Heart left ventricle (tissue), 13 donors: Measurements from ENCODE around the gene PTPRM.

Experiments
- CTCF ChIP-seq, 12 donors: fragments of 200-600 bp; sonication (generic) in 4 of 12; IDR thresholded peaks; one replicate each; pipeline versions ENCODE4 v1.5.0 to v1.8.0; 2018 to 2022; ENCODE audit warnings: antibody characterized with exemption in 12 of 12, mild to moderate bottlenecking in 5 of 12
- POLR2A ChIP-seq, 2 donors: fragments of 450-650 bp; IDR thresholded peaks; one replicate each; pipeline ENCODE4 v1.6.1; 2017; ENCODE audit warnings: antibody characterized with exemption in 2 of 2, mild to moderate bottlenecking in 2 of 2, moderate library complexity in 2 of 2
- donor health status: ischemic (EF 13 %, LVEDD 7.1; RV severe dilation, severe dysfunction).
- donor health status: DM: no; HTN: yes; CAD: no.
- donor health status: DM: no; HTN: no; CAD: no.
- donor health status: ischemic (EF 25% LVEDD 6.9; RV normal size, moderate dysfunction).
- donor health status: ischemic (EF 25% LVEDD 5.7; RV mildly dilated, moderate dysfunction).
- donor health status: ischemic (EF 35%, LVEDD 5.7; RV mildly dilated, moderate dysfunction).
- donor health status: nonischemic (EF 11% LVEDD 7.7; RV severe dilation, severe dysfunction).
- donor health status: DM: yes; HTN: yes; CAD: no.
- donor health status: PGD.
- donor health status: ischemic (EF 29% LVEDD 5.4; RV normal size, mild dysfunction).
- donor health status: nonischemic (EF 23%, LVEDD 6.1; RV moderate dilation, normal function).

DNA sequence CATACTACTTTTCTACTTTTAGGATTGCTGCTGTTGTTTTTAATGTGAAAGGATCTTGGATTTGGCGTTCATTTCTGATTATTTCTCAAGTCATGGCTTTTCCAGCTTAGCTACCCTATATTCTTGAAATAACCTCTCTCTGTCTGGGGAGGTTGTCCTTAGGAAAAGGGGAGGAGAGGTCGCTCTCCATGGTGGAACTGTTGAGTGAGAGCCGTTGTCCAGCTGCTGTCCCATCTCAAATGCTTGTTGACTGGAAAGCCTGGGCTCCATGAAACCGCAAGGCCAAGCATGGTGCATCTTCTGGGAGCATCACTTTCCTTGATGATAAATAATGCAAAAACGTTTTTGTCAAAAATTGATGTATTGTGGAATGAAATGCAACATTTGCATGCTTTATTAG is 563.0 kb downstream of the PTPRM start:
- no peak for TF ChIP-seq CTCF (IDR thresholded peaks at IDR 0.05)
- TF ChIP-seq POLR2A (IDR thresholded peaks at IDR 0.05), result no peak
